Measurements from ENCODE around the gene PHKB.
"Not testable (repeated sequence)": the region's sequence is repeated elsewhere in the genome, so short reads cannot be mapped to it uniquely, and the experiment has no call there.

Gene PHKB

DNA sequence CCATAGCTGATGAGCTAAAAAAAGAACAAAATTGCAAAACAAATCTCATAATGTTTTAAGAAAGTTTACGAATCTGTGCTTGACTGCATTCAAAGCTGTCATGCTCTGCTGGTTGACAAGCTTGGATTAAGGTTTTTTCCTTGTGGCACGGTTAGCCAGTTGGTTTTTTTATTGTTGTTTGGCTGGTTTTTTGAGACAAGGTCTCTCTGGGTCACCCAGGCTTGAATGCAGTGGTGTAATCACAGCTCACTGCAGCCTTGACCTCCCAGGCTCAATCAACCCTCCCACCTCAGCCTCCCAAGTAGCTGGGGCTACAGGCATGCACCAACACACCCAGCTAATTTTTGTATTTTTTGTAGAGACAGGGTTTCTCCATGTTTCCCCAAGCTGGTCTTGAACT, 45.7 kb downstream of the PHKB start:
- no peak for DNase-seq (ENCODE audit: low spot score)

DNA sequence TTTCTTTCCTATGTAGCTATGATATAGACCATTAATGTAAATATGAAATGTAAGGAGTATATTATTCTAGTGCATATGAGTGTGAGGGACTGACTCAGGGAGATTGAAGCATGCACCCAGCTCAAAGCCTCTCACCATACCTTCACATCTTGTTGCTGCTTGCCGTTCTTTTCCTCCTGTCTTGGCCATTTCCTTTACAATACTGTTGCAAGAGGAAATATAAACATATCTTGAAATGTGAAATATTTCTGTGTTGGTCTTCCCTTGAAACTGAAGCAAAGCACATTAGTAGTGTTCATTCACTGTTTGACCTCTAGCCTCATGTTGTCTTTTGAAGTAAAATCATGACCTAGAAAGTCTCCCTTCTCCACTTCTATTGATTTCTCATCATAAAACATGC, 46.6 kb downstream of the PHKB start:
- no peak for DNase-seq (ENCODE audit: low spot score)

DNA sequence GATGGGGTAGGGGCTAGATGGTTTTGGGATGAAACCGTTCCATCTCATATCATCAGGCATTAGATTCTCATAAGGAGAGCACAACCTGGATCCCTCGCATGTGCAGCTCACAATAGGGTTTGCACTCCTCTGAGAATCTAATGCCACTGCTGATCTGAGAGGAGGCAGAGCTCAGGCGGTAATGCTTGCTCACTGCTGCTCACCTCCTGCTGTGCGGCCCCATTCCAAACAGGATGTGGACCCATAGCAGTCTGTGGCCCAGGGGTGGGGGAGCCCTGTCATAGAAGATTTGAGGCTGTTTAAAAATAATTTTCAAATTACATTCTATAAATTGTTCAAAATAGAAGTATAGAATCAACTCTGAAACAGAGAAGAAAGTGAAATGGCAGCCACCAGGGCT, 50.8 kb downstream of the PHKB start:
- DNase-seq (ENCODE audit: low spot score): no peak

DNA sequence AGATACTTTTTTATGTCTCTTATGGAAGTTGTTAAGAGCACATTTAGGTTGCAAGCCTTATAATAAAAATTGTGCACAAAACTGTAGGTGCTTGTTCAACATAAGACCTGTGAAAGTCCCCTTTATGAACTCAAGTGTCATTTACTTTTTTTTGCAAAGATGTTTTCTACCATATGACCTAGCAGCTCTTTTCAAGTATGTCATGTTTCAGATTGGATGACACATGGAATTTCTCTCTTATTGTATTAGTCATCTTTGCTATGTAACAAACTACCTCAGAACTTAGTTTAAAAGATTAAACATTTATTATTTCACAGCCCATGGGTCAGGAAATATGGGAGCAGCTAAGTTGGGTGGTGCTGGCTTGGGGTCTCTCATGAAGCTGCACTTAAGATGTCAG, 57.9 kb downstream of the PHKB start:
- no peak for DNase-seq (ENCODE audit: low spot score)

DNA sequence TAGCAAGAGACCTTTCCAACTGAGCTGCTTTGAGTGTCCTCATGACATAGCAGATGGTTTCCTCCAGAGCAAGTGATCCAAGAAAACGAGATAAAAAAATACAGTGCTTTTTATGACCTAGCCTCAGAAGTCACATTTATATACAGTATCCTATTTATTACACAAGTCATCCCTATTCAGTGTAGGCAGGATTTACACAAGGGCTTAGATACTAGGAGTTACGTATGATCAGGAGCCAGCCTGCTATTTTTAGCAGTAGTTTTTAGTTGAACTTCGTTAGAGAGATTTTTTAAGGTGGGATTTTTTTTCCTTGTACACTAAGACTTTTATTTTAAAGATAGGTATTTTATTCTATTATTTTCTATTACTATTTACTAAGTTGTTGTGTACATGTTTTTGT, 58.4 kb downstream of the PHKB start:
- DNase-seq (ENCODE audit: low spot score): no peak

DNA sequence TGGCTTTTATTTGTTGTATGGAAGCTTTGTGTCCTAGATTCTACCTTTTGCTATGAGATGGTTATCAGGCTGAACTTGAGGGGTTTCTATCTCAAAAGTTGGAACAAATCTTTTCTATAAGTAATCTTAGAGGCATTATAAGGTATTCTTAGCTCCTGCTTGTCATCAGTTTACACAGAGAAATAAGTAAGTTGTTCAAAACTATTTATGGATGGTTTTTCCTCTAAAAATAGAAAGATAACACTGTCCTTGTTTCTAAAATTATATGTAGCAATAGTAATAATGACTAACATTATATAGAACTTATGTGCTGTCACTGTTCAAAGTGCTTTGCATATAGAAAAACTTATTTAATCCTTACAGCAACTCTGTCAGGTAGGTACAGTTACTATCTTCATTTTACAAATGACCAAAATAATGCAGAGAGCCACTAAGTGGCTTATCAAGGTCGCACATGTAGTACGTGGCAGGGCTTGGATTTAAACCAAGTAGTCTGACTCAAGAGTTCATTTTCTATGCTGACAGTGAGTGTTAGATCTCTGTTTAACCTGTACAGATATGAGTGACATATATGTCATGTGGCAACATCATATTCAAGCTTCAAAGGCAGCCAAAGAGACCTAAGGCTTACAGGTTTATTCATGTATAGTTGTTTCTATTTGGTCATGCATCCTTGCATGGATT, 59.0 kb downstream of the PHKB start:
- no peak for DNase-seq (ENCODE audit: low spot score)

DNA sequence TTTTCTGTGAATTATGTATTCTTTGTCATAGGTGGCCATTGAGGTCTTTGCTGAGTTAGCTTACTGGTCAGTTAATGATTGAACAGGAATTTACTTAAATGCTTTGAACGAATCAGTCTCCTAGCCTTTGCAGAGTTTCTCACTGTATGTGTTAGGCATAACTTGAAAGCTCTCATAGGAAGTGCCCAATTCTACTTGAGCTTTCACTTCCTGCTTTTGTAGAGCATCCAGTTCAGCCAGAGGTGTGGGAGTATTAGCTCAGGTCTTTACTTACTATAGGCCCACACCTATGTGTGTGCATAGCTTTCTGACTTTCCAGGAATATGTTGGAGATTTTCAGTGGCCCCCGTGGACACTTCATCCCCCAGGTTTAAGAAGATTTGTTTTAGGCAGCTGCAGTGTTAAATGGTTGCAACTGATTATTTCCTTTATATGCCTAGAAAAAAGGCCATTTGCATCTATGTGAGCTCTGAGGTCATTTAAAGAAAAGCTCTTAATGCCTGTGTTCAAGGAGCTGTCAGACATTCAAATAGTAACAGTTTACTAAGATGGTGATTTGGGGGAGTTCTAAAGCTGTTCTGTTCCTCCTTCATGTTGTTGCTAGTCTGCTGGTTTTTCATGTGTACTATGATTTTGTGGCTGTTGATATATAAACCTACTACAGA, 62.3 kb downstream of the PHKB start:
- no peak for DNase-seq (ENCODE audit: low spot score)

DNA sequence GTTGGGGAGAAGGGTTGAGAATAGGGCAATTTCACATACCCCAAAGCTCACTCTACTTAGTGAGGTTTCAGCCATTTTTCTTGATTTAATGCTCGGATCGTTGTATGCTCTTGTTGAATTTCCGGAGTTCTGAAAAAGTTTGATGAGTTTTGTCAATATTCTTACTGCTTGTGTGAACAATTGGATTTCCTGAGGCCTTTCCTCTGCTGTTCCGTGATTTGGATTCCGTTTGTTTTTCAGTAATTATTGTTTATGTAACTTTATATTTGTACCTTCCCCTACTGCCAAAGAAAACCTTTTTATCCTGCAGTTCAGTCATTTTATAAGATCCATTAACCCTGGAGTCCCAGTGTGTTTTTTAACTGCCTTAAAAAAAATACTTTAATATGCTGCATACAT, 62.9 kb downstream of the PHKB start:
- DNase-seq (ENCODE audit: low spot score): no peak

DNA sequence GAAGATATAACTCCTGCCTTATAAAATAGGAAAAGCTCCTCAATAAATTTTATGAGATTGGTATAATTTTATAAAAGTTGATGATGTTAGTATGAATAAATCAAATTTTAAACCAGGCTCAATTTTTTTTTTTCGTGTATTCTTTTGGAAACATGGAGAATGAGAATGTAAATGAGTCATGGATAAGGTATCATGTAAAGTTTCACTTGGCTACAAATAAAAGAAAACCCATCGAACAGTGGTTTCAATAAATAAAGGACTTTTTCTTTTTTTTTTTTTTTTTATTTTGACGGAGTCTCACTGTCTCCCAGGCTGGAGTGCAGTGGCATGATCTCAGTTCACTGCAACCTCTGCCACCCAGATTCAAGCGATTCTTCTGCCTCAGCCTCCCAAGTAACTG, 67.3 kb downstream of the PHKB start:
- DNase-seq (ENCODE audit: low spot score): no peak

DNA sequence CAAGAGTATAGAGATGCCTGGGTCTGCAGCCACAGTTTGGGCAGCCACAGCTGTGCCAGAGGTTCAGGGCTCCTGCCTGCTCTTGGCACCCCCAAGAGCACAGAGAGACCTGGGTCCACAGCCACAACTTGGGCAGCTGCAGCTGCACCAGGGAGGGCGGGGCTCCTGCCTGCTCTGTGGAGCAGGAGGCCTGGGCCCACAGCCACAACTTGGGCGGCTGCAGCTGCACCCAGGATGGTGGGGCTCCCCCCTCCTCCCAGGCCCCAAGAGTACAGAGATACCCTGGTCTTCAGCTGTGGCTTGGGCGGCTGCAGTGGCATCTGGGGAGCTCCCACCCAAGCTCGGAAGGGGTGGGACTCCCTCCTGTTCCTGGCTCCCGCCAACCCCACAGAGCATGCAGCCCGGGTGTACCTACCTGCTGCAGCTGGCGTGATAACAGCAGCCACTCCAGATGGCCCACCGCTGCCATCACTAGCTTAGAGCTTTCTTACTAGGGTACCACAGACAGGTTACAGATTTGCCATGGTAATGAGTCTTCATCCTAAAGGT, 72.7 kb downstream of the PHKB start:
- no peak for DNase-seq (ENCODE audit: low spot score)

DNA sequence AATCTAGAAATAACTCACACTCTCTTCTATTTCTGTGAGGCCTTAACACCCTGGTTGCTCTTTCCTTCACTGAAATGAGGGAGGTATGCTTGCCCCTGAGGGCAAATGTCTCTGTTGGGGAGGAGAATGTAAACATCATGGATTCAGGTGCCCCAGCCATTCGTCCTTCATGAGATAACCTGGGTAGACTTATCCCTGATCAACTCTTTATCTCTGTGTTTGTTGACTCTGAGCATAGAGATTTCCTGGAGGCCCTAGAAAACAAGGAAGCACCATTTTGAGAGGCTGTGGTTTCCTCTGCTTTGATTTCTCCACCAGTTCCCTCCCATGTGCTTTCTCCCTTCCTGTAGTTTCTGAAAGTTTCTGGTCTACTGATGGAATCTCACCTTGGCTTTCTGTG, 77.3 kb downstream of the PHKB start:
- no peak for DNase-seq (ENCODE audit: low spot score)

DNA sequence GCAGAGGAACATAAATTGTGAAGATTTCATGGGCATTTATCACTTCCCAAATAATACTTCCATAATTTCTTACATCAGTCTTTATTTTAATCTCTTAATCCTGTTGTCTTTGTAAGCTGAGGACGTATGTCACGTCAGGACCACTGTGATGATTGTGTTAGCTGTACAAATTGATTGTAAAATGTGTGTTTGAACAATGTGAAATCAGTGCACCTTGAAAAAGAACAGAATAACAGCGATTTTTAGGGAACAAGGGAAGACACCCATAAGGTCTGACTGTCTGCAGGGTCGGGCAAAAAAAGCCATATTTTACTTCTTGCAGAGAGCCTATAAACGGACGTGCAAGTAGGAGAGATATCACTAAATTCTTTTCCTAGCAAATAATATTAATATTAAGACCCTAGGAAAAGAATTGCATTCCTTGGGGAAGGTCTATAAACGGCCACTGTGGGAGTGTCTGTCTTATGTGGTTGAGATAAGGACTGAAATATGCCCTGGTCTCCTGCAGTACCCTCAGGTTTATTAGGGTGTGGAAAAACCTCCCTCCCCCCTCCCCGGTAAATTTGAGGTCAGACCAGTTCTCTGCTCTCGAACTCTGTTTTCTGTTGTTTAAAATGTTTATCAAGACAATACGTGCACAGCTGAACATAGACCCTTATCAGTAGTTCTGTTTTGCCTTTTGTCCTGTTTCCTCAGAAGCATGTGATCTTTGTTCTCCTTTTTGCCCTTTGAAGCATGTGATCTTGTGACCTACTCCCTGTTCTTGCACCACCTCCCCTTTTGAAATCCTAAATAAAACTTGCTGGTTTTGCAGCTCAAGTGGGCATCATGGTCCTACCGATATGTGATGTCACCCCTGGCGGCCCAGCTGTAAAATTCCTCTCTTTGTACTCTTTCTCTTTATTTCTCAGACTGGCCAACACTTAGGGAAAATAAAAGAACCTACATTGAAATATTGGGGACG, 78.9 kb downstream of the PHKB start:
- not testable (repeated sequence) for DNase-seq (ENCODE audit: low spot score)

DNA sequence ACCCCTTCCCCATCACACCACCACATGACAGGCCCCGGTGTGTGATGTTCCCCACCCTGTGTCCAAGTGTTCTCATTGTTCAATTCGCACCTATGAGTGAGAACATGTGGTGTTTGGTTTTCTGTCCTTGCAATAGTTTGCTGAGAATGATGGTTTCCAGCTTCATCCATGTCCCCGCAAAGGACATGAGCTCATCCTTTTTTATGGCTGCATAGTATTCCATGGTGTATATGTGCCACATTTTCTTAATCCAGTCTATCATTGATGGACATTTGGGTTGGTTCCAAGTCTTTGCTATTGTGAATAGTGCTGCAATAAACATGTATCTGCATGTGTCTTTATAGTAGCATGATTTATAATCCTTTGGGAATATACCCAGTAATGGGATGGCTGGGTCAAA, 80.0 kb downstream of the PHKB start:
- DNase-seq (ENCODE audit: low spot score): not testable (repeated sequence)

DNA sequence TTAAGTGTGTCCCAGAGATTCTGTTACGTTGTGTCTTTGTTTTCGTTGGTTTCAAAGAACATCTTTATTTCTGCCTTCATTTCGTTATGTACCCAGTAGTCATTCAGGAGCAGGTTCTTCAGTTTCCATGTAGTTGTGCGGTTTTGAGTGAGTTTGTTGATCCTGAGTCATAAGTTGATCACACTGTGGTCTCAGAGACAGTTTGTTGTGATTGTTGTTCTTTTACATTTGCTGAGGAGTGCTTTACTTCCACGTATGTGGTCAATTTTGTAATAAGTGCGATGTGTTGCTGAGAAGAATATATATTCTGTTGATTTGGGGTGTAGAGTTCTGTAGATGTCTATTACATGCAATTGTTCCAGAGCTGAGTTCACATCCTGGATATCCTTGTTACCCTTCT, 83.1 kb downstream of the PHKB start:
- not testable (repeated sequence) for DNase-seq (ENCODE audit: low spot score)

DNA sequence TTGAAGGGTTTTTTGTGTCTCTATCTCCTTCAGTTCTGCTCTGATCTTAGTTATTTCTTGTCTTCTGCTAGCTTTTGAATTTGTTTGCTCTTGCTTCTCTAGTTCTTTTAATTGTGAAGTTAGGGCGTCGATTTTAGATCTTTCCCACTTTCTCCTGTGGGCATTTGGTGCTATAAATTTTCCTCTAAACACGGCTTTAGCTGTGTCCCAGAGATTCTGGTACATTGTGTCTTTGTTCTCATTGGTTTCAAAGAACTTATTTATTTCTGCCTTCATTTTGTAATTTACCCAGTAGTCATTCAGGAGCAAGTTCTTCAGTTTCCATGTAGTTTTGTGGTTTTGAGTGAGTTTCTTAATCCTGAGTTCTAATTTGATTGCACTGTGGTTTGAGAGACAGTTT, 90.1 kb downstream of the PHKB start:
- DNase-seq (ENCODE audit: low spot score): not testable (repeated sequence)

DNA sequence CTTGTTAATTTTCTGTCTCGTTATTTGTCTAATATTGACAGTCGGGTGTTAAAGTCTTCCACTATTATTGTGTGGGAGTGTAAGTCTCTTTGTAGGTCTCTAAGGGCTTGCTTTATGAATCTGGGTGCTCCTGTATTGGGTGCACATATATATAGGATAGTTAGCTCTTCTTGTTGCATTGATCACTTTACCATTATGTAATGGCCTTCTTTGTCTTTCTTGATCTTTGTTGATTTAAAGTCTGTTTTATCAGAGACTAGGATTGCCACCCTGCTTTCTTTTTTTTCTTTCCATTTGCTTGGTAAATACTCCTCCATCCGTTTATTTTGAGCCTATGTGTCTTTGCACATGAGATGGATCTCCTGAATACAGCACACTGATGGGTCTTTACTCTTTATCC, 90.6 kb downstream of the PHKB start:
- not testable (repeated sequence) for DNase-seq (ENCODE audit: low spot score)

DNA sequence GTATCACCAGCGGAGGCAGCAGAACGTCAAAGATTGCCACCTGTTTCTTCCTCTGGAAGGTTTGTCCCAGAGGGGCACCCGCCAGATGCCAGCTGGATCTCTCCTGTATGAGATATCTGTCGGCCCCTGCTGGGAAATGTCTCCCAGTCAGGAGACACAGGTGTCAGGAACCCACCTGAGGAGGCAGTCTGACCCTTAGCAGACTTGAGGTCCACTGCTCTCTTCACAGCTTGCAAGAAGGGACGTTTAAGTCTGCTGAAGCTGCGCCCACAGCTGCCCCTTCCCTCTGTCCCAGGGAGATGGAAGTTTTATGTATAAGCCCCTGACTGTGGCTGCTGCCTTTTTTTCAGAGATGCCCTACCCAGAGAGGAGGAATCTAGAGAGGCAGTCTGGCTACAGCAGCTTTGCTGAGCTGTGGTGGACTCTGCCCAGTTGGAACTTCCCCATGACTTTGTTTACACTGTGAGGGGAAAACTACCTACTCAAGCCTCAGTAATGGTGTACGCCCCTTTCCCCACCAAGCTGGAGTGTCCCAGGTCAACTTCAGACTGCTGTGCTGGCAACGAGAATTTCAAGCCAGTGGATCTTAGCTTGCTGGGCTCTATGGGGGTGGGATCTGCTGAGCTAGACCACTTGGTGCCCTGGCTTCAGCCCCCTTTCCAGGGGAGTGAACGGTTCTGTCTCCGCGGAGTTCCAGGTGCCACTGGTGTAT, 92.9 kb downstream of the PHKB start:
- DNase-seq (ENCODE audit: low spot score): no peak

DNA sequence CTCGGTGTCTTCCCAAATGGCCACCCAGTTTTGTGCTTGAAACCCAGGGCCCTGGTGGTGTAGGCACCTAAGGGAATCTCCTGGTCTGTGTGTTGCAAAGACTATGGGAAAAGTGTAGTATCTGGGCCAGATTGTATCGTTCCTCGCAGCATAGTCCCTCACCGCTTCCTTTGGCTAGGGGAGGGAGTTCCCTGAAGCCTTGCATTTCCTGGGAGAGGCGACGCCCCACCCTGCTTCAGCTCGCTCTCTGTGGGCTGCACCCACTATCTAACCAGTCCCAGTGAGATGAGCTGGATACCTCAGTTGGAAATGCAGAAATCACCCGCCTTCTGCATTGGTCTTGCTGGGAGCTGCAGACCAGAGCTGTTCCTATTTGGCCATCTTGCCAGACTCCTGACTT, 93.5 kb downstream of the PHKB start:
- DNase-seq (ENCODE audit: low spot score): not testable (repeated sequence)

DNA sequence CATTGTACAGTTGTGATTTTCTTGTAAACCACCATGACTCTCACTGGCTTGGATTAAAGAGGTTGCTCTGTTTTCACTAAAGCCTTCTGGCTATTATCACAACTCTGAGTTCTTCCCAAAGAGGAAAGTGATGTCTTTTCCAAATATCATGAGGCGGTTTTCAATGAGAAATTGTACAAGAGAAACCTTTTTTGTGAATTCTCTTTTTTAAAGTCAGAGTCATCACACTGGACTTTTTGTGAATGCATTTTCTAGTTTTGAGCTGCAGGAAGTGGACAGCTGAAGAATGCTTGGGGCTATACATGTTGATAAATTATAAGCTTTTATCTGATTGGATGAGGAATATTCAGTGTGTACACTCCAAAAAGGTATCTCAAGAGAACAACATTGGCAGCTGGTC, 100.2 kb downstream of the PHKB start:
- no peak for DNase-seq (ENCODE audit: low spot score)

DNA sequence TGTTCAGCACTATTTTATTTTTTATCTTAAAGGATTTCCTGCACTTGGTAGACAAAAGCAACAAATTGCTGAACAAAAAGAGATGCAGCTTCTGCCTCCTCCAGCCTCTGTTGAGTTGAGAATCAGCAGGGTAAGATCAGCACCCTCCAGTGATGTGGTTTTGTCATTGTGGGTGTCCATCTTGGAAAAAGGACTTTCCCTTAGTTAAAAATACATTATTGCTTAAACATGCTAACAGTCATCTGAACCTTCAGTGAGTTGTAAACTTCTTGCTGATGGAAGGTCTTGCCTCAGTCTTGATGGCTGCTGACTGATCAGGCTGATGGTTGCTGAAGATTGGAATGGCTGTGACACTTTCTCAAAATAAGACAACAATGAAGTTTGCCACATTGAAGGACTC, 101.2 kb downstream of the PHKB start:
- DNase-seq (ENCODE audit: low spot score): no peak

DNA sequence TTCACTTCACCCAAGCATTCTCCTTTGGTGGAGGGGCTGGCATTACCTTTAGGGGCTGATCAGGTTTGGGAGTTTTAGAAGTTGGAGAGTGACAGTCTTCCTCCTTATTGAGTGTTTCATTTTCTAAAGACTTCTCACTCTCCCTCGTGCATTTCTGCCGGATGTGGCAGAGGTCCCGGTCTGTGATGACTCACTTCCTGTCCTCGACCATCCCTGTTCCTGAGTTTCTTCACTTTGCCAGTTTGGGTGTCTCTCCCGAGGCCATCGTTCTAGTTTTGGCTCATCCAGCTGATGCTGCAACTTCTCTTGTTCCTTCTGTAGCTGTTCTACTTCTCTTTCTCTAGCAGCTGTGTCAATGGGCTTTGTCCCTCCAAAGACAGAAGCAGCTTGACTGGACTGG, 104.3 kb downstream of the PHKB start:
- peak; percentile 19 for DNase-seq (ENCODE audit: low spot score)

DNA sequence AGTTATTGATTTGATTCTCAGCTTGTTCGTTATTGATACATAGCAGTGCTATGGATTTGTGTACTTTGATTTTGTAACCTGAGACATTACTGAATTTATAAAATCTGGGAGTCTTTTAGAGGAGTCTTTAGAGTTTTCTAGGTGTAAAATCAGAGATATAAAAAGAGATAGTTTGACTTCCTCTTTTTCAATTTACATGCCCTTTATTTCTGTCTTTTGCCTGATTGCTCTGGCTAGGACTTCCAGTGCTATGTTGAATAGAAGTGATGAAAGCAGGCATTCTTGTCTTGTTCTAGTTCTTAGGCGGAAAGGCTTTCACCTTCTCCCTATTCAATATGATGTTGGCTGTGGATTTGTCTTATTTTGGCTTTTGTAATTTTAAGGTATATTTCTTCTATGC, 106.2 kb downstream of the PHKB start:
- no peak for DNase-seq (ENCODE audit: low spot score)
